ENCODE data around the gene SNX9.

DNA sequence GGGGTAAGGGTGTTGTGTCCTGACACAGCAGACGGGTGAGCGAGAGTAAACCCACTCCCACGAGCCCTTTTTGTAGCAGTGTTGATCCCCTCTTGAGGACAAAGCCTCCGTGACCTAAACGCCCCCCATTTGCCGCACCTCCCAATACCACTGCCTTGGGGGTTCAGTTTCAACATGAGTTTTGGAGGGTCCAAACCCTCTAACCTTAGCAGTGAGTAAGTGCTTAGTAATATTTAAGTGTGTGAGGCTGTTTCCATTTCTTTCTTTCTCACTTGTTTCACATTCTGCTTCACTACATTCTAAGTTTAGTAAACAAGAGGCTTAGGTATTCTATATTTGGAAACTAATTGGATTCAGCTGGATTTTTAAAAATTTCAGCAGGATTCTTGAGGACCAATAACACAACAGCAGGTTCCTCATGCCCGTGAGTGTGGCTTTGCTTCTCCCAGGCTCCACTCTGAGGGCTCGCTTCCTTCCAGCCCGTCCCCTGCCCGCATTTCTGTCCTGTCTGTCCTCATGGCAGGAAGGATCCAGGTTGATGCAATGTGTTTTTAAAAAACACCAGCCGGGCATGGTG lies 41.2 kb downstream of the SNX9 start:
- TF ChIP-seq POLR2A (IDR thresholded peaks at IDR 0.05; ENCODE audit: low read length): no peak
- TF ChIP-seq GATA1 (IDR thresholded peaks at IDR 0.05; ENCODE audit: low read depth, low read length): no peak
